Suppressor macrophage (primary cell): ENCODE measurements around the gene ZBTB3.
"Not testable (repeated sequence)": the region's sequence is repeated elsewhere in the genome, so short reads cannot be mapped to it uniquely, and the experiment has no call there.

Source experiments
- DNase-seq, 4 experiments: peaks; one replicate each; pipeline ENCODE4 v3.0.0-alpha.2; 2020 to 2022

ZBTB3 gene

DNA sequence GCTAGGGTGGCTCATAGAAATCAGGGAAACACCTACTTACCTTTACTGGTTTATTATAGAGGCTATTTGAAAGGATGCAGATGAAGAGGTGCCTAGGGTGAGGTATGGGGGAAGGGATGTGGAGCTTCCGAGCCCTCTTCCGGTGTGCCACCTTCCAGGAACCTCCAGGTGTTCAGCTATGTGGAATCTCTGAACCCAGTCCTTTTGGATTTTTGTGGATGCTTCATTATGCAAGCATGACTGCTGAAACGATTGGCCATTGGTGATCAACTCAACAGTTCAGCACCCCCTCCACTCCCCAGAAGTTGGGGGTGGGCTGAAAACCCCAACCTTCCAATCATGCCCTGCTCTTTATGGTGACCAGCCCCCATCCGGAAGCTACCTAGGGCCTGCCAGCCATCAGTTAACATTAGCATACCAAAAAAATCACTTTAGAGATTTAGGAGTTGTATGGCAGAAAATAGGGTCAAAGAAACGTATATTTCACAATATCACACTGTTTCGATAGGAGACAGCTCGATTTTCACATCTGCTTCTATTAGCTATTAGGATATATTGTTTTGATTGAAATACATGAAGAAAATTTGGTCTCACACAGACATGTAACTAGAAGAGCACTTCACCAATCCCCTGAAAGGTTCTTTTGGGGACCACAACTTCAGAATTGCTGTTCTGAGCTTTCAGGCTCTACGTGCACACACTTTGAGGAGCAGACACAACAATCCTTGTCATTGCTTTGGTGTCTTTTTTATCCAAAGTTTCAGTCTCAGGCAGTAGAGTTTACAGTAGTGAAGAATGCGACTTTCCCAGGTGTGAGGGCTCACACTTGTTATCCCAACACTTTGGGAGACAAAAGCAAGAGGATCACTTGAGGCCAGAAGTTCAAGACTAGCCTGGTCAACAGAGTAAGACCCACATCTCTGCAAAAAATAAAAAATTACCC lies 4.2 kb upstream of the ZBTB3 start:
- DNase-seq, result no peak

DNA sequence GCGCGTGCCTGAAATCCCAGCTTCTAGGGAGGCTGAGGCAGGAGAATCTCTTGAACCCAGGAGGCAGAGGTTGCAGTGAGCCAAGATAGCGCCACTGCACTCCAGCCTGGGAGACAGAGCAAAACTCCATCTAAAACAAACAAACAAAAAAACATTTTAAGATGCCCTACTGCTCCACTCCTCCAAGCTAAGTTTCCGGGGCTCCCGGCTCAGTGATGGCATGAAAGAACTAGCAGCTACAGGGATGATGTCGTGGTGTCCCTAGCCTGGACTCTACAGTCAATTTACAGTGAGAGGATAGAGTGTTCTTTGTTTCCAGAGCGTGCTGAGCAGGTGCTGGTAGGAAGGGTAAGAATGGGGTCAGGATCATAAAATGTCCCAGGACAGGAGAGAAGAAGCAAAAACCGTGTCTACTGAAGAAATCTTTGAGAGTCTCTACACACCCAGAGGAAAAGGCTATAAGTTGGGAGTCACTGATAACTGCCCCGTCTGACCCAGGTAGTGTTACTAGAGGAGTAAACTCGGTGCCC lies 1.2 kb upstream of the ZBTB3 start:
- DNase-seq, result no peak

DNA sequence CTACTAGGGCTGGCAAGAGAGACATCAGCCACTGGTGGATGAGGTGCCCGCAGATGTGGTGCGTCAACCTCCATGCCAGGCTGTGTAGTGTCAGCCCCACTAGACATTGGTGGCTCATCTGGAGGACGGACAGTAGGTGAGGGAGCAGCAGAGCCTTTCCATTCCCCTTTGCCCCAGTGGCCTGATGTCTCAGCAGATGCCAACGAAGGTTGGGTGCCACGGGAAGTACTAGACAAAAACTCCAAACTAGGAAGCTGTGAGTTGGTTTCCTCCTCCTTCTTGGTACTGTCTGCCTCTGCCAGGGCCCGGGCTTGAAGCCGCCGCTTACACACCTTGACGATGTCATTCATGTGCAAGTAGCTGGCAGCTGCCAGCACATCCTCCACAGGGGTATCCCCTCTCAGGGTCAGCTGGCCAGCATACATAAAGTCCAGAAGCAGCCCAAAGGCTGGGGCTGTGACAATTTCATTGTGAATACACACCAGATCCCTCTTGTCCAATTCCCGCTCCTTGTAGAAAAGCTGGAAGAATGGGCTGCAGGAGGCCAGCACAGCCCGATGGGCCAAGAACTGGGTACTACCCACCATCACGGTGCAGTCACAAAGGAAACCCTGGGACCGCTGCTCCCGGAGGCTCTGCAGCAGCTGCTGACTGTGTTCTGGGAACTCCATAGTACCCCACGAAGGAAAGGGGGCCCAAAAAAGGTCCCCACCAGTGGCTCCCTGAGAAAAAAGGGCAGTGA lies 795 bp downstream of the ZBTB3 start:
- no peak for DNase-seq

DNA sequence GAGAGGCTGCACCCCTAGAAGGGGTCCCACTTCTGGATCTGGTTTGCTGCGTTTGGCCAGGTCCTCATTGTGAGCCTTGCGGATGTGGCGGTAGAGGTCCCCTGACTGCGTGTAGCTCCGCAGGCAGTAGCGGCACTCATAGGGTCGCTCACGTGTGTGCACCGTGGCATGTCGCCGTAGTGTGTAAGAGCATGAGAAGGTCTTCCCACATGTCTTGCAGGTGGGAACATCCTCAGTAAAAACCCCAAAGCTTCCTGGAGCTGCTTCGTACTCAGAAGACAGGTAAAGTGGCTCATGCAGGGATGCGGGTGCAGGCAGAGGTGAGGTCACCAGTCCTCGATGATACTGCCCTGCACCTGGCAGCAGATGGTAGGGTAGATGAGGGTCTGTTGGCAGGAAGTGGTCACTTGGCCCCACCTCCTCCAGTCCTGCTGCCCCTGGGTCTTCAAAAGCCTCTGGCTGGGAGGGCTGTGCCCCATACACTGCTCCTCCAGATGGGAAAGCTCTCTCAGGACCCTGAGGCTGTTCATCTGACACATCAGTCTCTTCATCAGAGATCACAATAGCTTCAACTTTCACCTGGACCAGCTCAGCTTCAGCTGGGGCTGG lies 1.7 kb downstream of the ZBTB3 start:
- DNase-seq, result no peak

- not testable (repeated sequence) for DNase-seq
Observed at GRCh38 chr11:62749931-62750330, 4.0 kb downstream of the ZBTB3 start.

GRCh38 chr11:62747475-62748160 lies 6.3 kb downstream of the ZBTB3 start:
- no peak for DNase-seq

GRCh38 chr11:62737196-62737595 lies 16.8 kb downstream of the ZBTB3 start:
- no peak for DNase-seq

DNA sequence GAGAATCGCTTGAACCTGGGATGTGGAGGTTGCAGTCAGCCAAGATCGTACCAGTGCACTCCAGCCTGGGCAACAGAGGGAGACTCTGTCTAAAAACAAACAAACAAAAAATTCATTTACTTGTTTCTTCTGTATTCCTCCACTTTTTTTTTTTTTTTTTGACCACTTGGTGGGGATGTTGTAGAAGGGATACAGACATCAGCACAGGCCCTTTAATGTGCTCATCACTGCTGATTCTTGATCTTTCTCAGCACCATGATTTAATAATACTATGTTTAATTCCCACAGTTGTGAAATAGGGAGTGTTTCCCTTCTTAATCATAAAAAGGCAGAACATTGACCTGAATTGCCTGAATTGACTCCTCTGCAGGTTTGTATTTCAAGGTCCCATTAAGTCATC lies 21.1 kb downstream of the ZBTB3 start:
- peak in 3 of 4 experiments; percentile 16 to 62 (median 42) for DNase-seq

- DNase-seq, result not testable (repeated sequence)
Observed at GRCh38 chr11:62730076-62730475, 23.9 kb downstream of the ZBTB3 start.

DNA sequence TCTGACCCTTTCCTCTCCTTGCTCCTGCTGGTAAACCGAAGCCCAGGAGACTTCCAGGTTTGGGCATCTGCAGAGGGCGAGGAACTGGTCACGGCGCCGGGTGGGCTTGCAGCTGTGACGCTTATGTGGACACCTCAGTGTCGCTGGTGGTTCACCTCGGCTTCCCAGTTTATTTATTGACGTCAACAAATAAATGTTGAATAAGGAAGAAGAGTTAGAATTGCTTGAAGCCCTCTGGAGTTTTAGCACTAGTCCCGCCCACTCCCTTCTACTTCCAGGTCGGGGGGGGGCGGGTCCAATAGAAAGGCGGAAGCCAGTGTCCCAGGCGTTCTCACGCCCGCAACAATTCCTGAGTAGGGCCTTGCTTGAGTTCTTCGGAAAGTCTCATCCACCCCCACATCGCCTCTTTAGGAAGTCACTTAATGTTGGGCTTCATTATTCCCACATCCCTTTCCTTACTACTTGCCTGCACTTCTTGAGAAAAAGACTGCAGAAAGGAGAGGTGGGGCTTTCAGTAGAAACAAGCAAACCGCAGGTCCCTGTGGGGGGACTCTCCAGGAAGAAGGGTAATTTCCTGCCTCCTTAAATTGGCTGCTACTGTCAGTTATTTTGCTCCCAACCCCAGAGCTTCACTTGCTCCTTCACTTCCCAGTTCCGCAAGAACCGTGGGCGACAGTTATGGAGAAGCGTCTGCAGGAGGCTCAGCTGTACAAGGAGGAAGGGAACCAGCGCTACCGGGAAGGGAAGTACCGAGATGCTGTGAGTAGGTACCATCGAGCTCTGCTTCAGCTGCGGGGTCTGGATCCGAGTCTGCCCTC lies 25.6 kb downstream of the ZBTB3 start, which contains the start of gene TTC9C:
Gene TTC9C, plus strand, starts transcription at position 316 of the 818 bp plus-strand sequence. Its CDS starts 363 bp downstream, at position 679.
- peak; percentile 91 to 97 (median 94) for DNase-seq

GRCh38 chr11:62727872-62728170 lies 26.1 kb downstream of the ZBTB3 start:
- DNase-seq, result peak; percentile 95 to 99 (median 97)

DNA sequence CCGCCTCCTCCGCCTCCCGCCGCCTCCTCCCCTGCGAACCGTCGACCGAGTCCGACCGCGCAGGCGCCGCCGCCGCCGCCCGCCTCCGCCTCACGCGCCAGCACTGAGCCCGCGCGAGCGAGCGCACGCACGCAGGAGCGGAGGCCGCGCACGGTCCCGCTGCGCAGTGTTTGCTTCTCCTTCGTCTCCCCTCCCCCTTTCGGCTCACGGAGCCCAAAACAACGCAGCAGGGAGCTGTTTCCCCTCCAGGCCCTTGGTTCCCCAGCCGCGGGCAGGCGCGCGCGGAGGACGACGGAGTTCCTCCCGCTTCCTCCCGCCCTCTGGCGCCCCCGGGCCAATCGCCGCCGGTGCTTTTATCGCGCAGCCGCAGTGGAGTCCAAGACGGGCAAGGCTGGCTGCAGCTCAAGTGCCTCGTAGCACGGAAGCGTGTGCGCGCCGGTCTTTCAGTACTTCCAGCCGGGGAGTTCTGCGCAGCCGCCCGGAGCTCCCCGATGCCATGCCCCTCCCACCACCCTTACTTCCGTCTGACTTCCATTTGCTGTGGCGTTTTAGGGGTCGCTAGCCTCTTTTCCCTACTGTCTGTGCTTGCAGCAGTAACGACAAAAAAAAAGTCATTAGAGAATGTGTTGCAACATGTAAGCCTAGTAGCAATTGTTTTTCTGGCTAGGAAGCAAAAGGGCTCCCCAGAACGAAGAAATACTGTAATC lies 26.6 kb downstream of the ZBTB3 start, which contains the start of gene HNRNPUL2:
Gene HNRNPUL2, minus strand, starts transcription at position 293 of the 707 bp plus-strand sequence. CDS start 301 bp downstream, outside the sequence.
- peak; percentile 99 to 100 (median 100) for DNase-seq

GRCh38 chr11:62726915-62727164 lies 27.1 kb downstream of the ZBTB3 start:
- DNase-seq, result no peak

DNA sequence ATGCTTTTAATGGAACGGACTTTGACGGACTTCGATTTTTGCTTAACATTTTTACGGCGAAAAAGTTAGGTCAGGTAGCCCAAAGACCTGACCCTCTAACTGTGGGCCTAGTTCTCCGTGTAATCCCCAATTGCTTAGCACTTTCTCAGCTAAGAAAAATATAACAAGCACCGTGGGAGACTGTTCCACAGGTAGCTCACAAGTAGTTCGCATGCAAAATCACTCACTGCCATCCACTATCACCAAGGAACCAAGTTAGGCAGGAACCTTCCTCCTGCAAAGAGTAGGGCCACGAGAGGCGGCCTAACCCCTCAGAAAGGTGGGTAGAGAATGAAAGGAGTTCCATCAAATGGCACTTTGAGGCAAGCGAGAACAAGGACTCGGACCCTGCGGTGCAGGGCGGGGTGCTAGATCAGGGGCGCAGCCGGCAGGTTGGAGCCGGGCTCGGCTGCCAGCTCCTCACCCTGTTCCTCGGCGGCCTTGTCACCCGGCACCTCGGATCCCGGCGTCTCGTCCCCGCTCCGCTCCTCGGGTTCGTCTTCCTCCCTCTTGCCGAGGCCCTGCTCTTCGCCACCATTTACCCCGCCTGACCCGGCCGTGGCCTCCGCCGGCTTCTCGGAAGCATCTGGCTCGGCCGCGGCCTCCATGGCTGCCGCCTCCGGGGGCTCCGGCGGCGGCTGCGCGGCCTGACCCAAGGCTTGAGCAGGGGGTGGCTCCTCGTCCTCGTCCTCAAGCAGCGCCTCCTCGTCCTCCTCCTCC lies 27.6 kb downstream of the ZBTB3 start:
- peak in 2 of 4 experiments; percentile 5 to 27 for DNase-seq

DNA sequence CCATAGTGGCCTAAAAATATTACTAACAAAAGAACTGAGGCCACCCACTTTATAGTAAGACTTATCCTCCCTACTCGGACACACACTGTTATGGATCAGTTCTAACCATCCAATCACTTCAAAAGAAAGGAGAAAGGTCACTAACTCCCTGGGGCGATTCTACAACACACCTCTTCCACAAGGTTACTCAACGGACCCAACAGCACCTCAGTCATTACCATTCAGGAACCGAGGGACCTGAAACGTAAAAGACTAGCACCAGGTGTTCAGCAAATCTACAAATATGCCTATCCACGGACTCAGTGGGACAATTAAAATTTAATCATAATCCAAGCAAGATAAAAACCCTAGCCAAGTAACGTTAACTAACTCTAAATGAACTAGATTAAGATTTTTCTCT lies 28.3 kb downstream of the ZBTB3 start:
- no peak for DNase-seq

DNA sequence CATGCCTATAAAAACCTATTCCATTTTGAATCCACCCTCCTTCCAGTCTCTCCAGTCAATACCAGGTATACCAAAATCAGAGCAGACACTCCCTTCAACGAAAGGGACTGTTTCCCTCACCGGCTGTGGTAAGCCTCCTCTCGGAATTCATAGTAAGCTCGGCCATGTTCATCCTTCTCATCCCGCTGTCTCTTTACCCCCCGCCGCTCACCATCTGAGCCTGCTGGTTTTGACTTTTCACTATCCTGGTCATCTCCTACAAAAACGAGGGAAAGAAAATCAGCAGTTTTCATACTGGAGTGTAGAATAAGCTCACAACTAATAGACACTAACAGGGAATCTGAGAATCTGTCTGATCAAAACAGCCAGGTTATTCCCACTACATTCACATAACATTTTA lies 29.8 kb downstream of the ZBTB3 start:
- DNase-seq, result no peak

GRCh38 chr11:62721994-62722393 lies 32.0 kb downstream of the ZBTB3 start:
- DNase-seq, result no peak

- DNase-seq, result no peak
Observed at GRCh38 chr11:62719302-62719978, 34.5 kb downstream of the ZBTB3 start.

- DNase-seq, result no peak
Observed at GRCh38 chr11:62716816-62717215, 37.1 kb downstream of the ZBTB3 start.

- no peak for DNase-seq
Observed at GRCh38 chr11:62716206-62716605, 37.8 kb downstream of the ZBTB3 start.
